Neural cell (in vitro differentiated cells): ENCODE measurements around the gene OST4. TPM values are rescaled to one million over a fixed set of nuclear protein-coding genes. Genes with fewer than 3 reads are reported as not detected.

Source experiments
- H2AFZ ChIP-seq: fragments of 200-600, 300-800 bp; sonication (generic), shearing (Covaris generic); 2 replicates; pipeline ENCODE4 v1.6.0; 2014; ENCODE audit warnings: low read depth, mild to moderate bottlenecking, antibody characterized with exemption, low read length, moderate library complexity
- H3F3A ChIP-seq: fragments of 200-600 bp; shearing (Covaris generic); 2 replicates; pipeline ENCODE4 v1.6.1; 2016; ENCODE audit warnings: mild to moderate bottlenecking, moderate library complexity, mixed read lengths, antibody characterized with exemption, low read length; ENCODE audit not compliant: insufficient read depth, poor library complexity, severe bottlenecking
- H3K27ac ChIP-seq: fragments of 200-600, 300-800 bp; sonication (generic), shearing (Covaris generic); 2 replicates; pipeline ENCODE4 v1.5.1; 2014; ENCODE audit warnings: mild to moderate bottlenecking, low read length, moderate library complexity
- H3K27me3 ChIP-seq: fragments of 300-800, 200-600 bp; sonication (generic), shearing (Covaris generic); 2 replicates; pipeline ENCODE4 v1.6.0; 2014; ENCODE audit warnings: mild to moderate bottlenecking, low read depth, low read length, moderate library complexity; ENCODE audit not compliant: insufficient read depth
- H3K36me3 ChIP-seq: fragments of 300-800, 200-600 bp; sonication (generic), shearing (Covaris generic); 2 replicates; pipeline ENCODE4 v1.5.1; 2014; ENCODE audit warnings: mild to moderate bottlenecking, antibody characterized with exemption, low read length, moderate library complexity; ENCODE audit not compliant: insufficient read depth
- H3K4me2 ChIP-seq: fragments of 300-800, 200-600 bp; sonication (generic), shearing (Covaris generic); 2 replicates; pipeline ENCODE4 v1.6.0; 2014; ENCODE audit warnings: mild to moderate bottlenecking, low read length
- H3K4me3 ChIP-seq: fragments of 300-800, 200-600 bp; sonication (generic), shearing (Covaris generic); 2 replicates; pipeline ENCODE4 v1.5.1; 2014; ENCODE audit warnings: mild to moderate bottlenecking, low read length, moderate library complexity
- H3K79me2 ChIP-seq: fragments of 200-600 bp; shearing (Covaris generic); replicated peaks from 2 replicates; pipeline ENCODE4 v1.6.0; 2014; ENCODE audit warnings: mild to moderate bottlenecking, low read length, moderate library complexity; ENCODE audit not compliant: insufficient read depth
- H3K9ac ChIP-seq: fragments of 300-800, 200-600 bp; sonication (generic), shearing (Covaris generic); 2 replicates; pipeline ENCODE4 v1.6.1; 2016; ENCODE audit warnings: mild to moderate bottlenecking, low read length, mixed read lengths
- H3K9me2 ChIP-seq: fragments of 200-600 bp; shearing (Covaris generic); 2 replicates; pipeline ENCODE4 v1.6.1; 2016; ENCODE audit warnings: mild to moderate bottlenecking, low read length, mixed read lengths; ENCODE audit not compliant: insufficient read depth
- H3K9me3 ChIP-seq: fragments of 200-600, 300-800 bp; sonication (generic), shearing (Covaris generic); 2 replicates; pipeline ENCODE4 v1.6.1; 2016; ENCODE audit warnings: mild to moderate bottlenecking, mixed run types, low read length, moderate library complexity, mixed read lengths
- H4K20me1 ChIP-seq: fragments of 200-600 bp; shearing (Covaris generic); 2 replicates; pipeline ENCODE4 v1.6.1; 2016; ENCODE audit warnings: mild to moderate bottlenecking, mixed run types; ENCODE audit not compliant: insufficient read depth
- CTCF ChIP-seq: fragments of 450-650 bp; IDR thresholded peaks from 2 replicates; pipeline ENCODE4 v1.5.1; 2014; ENCODE audit warnings: antibody characterized with exemption, mild to moderate bottlenecking, moderate library complexity; ENCODE audit not compliant: poor library complexity, severe bottlenecking
- EP300 ChIP-seq: fragments of 450-650 bp; conservative IDR thresholded peaks from 2 replicates; pipeline ENCODE4 v1.6.1; 2014; ENCODE audit warnings: antibody characterized with exemption, mild to moderate bottlenecking, moderate library complexity; ENCODE audit not compliant: poor library complexity, severe bottlenecking
- EZH2 ChIP-seq: fragments of 200-600, 300-800 bp; shearing (Covaris generic), sonication (generic); IDR thresholded peaks from 2 replicates; pipeline ENCODE4 v1.6.1; 2014; ENCODE audit warnings: antibody characterized with exemption, low read length, borderline replicate concordance, mild to moderate bottlenecking; ENCODE audit not compliant: insufficient read depth, poor library complexity, severe bottlenecking
- MXI1 ChIP-seq: fragments of 450-650 bp; conservative IDR thresholded peaks from 2 replicates; pipeline ENCODE4 v1.6.1; 2014; ENCODE audit warnings: antibody characterized with exemption, mild to moderate bottlenecking; ENCODE audit not compliant: poor library complexity, severe bottlenecking
- POLR2AphosphoS5 ChIP-seq: IDR thresholded peaks from 2 replicates; pipeline ENCODE4 v1.6.1; 2012
- RAD21 ChIP-seq: fragments of 450-650 bp; conservative IDR thresholded peaks from 2 replicates; pipeline ENCODE4 v1.6.1; 2014; ENCODE audit warnings: antibody characterized with exemption, mild to moderate bottlenecking, moderate library complexity
- REST ChIP-seq: IDR thresholded peaks from 2 replicates; pipeline ENCODE4 v1.6.1; 2012; ENCODE audit warnings: borderline replicate concordance
- SMC3 ChIP-seq: fragments of 450-650 bp; conservative IDR thresholded peaks from 2 replicates; pipeline ENCODE4 v1.6.1; 2014; ENCODE audit warnings: antibody characterized with exemption, mild to moderate bottlenecking, moderate library complexity; ENCODE audit not compliant: poor library complexity
- TAF1 ChIP-seq: IDR thresholded peaks from 2 replicates; pipeline ENCODE4 v1.6.1; 2012; ENCODE audit warnings: low read depth
- polyA plus RNA-seq: library from polyadenylated mRNA; depleted of rRNA; stranded (reverse); fragments of >200 nt; gene quantifications from 2 replicates; pipeline ENCODE4 v1.2.3, GENCODE V29; 2014

The OST4 gene
- polyA plus RNA-seq, 1 donor from 2014 or later = 263 TPM

- Histone ChIP-seq H3K4me3 (no peak overlapping the region), H3K9ac (no peak overlapping the region), H3K79me2 (no peaks in the 10 kb centered on the region), H3F3A (no peaks in the 10 kb centered on the region), H3K27me3 (peaks cover 10% of the 10 kb centered on the region), H3K27ac (no peak overlapping the region), H3K9me2 (no peaks in the 10 kb centered on the region), H3K36me3 (no peaks in the 10 kb centered on the region), H2AFZ (no peak overlapping the region), H3K4me2 (no peak overlapping the region), H4K20me1 (no peaks in the 10 kb centered on the region), H3K9me3 (no peaks in the 10 kb centered on the region)
- TF ChIP-seq REST (no peak), RAD21 (no peak), MXI1 (no peak), POLR2AphosphoS5 (no peak), EZH2 (no peak), EP300 (no peak), TAF1 (no peak), CTCF (no peak), SMC3 (no peak)
Observed at GRCh38 chr2:27082773-27083409, 11.4 kb upstream of the OST4 start.

GRCh38 chr2:27081984-27082772 lies 10.7 kb upstream of the OST4 start:
- Histone ChIP-seq H3K9me3 (no peaks in the 10 kb centered on the region), H3K27ac (peak overlapping the region; percentile 63), H3K9ac (no peak overlapping the region), H3K9me2 (no peaks in the 10 kb centered on the region), H4K20me1 (no peaks in the 10 kb centered on the region), H3K36me3 (no peaks in the 10 kb centered on the region), H3K79me2 (no peaks in the 10 kb centered on the region), H3K27me3 (peaks cover 10% of the 10 kb centered on the region), H3K4me3 (peak overlapping the region; percentile 46), H3F3A (no peaks in the 10 kb centered on the region), H2AFZ (no peak overlapping the region), H3K4me2 (no peak overlapping the region)
- TF ChIP-seq EP300 = no peak
- no peak for TF ChIP-seq EZH2
- TF ChIP-seq RAD21 = no peak
- TF ChIP-seq POLR2AphosphoS5 = no peak
- TF ChIP-seq TAF1 = no peak
- no peak for TF ChIP-seq REST
- TF ChIP-seq CTCF = no peak
- no peak for TF ChIP-seq MXI1
- TF ChIP-seq SMC3 = no peak
